Mesodermal cell (in vitro differentiated cells): ENCODE results near the gene ACADM.
"Not testable (repeated sequence)": the region's sequence is repeated elsewhere in the genome, so short reads cannot be mapped to it uniquely, and the experiment has no call there.

Source experiments
- H3K27ac ChIP-seq: 2 replicates; pipeline ENCODE4 v1.7.0; 2013; ENCODE audit warnings: mild to moderate bottlenecking, low read depth, low read length, moderate library complexity; ENCODE audit not compliant: severe bottlenecking
- H3K36me3 ChIP-seq: 2 replicates; pipeline ENCODE4 v1.7.1; 2013; ENCODE audit warnings: mild to moderate bottlenecking, low read length, moderate library complexity; ENCODE audit not compliant: control insufficient read depth, insufficient read depth
- H3K4me1 ChIP-seq: one replicate; pipeline ENCODE4 v1.7.1; 2013; ENCODE audit warnings: mild to moderate bottlenecking, low read length; ENCODE audit not compliant: insufficient read depth, control insufficient read depth, poor library complexity, severe bottlenecking
- H3K4me3 ChIP-seq: 2 replicates; pipeline ENCODE4 v1.7.0; 2013; ENCODE audit warnings: low read length, control low read depth, mild to moderate bottlenecking; ENCODE audit not compliant: insufficient read depth, poor library complexity, severe bottlenecking; ENCODE audit errors: extremely low read depth
- H3K9me3 ChIP-seq: 2 replicates; pipeline ENCODE4 v1.7.1; 2013; ENCODE audit warnings: mild to moderate bottlenecking, low read length, moderate library complexity; ENCODE audit not compliant: control insufficient read depth
- WGBS, 2 experiments: methylation state at CpG; one replicate each; pipeline ENCODE4 v1.1.5; 2013; ENCODE audit warnings: missing lambda C conversion rate in 2 of 2; ENCODE audit not compliant: insufficient coverage in 2 of 2; 5-methylcytosine and 5-hydroxymethylcytosine counted together

ACADM gene

DNA sequence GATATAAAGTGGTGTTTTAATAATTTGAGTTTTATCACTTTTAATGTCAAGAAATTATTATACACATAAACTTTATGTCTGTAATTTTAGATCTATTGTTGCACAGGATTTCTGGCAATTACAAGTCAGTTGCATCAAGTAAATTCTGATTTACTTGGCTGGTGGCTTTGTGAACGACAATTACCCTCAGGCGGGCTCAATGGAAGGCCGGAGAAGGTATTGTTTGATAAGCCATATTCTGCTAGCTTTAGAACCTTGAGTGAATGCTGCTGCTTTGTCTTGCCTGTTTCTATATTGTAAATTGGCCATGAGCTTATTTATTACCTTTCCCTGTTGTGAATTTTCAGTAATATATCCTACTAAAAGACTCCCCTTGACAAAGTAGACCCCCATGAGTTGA, 67.6 kb downstream of the ACADM start:
- Histone ChIP-seq H3K9me3 (no peaks in the 10 kb centered on the region), H3K36me3 (peaks cover 94% of the 10 kb centered on the region), H3K4me3 (no peak overlapping the region), H3K4me1 (peaks cover 11% of the 10 kb centered on the region), H3K27ac (no peak overlapping the region)
- 86% methylated on average over 2 of the region's 3 CpGs; no CpG with 5 or more reads in 1 of the 2 experiments for WGBS, 2 experiments

DNA sequence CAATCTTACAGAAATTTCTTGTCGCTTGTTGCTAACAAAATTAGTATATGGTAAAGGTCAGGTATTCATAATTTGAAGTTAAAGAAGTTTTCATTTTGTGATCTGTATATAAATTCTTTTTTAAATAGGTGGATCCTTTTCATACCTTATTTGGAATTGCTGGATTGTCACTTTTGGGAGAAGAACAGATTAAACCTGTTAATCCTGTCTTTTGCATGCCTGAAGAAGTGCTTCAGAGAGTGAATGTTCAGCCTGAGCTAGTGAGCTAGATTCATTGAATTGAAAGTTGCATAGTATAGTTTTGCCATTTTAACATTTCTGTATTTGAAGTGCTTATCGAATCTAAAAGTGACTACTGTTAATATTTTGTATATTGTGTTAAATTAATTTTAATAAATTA, 69.9 kb downstream of the ACADM start:
- Histone ChIP-seq H3K9me3 (no peaks in the 10 kb centered on the region), H3K27ac (no peak overlapping the region), H3K36me3 (peaks cover 80% of the 10 kb centered on the region), H3K4me1 (peaks cover 6% of the 10 kb centered on the region), H3K4me3 (no peak overlapping the region)
- WGBS, 2 experiments: no CpG with 5 or more reads among the region's 2 CpGs

- Histone ChIP-seq H3K27ac (no peak overlapping the region), H3K4me3 (no peak overlapping the region), H3K9me3 (no peaks in the 10 kb centered on the region), H3K4me1 (no peaks in the 10 kb centered on the region), H3K36me3 (peaks cover 66% of the 10 kb centered on the region)
- WGBS, 2 experiments: 90 to 100% methylated on average over 2 to 4 of the region's 4 CpGs
Measured at GRCh38 chr1:75795703-75796193, 71.2 kb downstream of the ACADM start.

DNA sequence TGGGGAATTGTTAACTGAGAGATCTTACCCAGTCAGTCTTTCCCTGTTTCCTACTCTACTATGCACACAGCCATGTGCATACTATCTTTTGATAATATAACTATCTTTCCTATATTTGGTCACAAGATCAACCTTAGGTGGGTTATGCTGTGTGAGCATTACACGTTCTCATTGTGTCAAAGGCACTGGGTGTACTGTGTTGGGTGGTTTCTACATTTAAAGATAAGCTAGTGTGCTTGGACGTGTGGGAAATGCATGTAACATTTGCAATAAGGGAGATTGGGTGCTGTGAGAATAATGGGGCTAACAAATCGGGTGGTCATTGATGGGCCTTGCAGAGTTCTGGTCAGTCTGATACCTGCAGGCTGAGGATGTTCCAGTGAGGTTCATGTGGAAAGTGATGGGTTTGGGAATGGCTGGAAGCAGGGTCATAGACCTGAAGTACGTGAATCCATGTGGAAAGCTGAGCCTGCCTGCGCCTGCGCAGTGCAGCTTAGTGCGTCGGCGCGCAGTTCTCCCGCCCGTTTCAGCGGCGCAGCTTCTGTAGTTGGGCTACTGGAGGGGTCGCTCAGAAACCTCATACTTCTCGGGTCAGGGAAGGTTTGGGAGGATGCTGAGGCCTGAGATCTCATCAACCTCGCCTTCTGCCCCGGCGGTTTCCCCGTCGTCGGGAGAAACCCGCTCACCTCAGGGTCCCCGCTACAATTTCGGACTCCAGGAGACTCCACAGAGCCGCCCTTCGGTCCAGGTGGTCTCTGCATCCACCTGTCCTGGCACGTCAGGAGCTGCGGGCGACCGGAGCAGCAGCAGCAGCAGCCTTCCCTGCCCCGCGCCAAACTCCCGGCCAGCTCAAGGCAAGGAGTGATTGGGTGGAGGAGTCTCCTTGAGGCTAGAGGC, 72.1 kb downstream of the ACADM start, which contains the start of gene MSH4:
TSS of gene MSH4 (plus strand) at position 507 of the 897 bp plus-strand sequence. CDS start at position 611, 104 bp downstream.
- WGBS, 2 experiments: 96% methylated on average over 30 to 34 of the region's 34 CpGs
- H3K4me3 ChIP-seq: no peak within 1 kb of the TSS
- no peaks in the 10 kb centered on the region for H3K9me3 ChIP-seq
- no peak within 1 kb of the TSS for H3K27ac ChIP-seq
- H3K36me3 ChIP-seq: peaks cover 57% of the 10 kb centered on the region
- H3K4me1 ChIP-seq: no peaks in the 10 kb centered on the region

- Histone ChIP-seq H3K4me3 (no peak overlapping the region), H3K9me3 (no peaks in the 10 kb centered on the region), H3K36me3 (peaks cover 52% of the 10 kb centered on the region), H3K27ac (no peak overlapping the region), H3K4me1 (no peaks in the 10 kb centered on the region)
- WGBS, 2 experiments: 83 to 96% methylated on average over 1 to 3 of the region's 6 CpGs
Measured at GRCh38 chr1:75797273-75797588, 72.7 kb downstream of the ACADM start.

GRCh38 chr1:75797606-75798216, 73.2 kb downstream of the ACADM start:
- WGBS, 2 experiments: 96 to 100% methylated on average over 5 of the region's 13 CpGs
- H3K4me1 ChIP-seq: no peaks in the 10 kb centered on the region
- no peak overlapping the region for H3K27ac ChIP-seq
- H3K4me3 ChIP-seq: no peak overlapping the region
- H3K36me3 ChIP-seq: peaks cover 47% of the 10 kb centered on the region
- no peaks in the 10 kb centered on the region for H3K9me3 ChIP-seq

- H3K9me3 ChIP-seq, H3K4me3 ChIP-seq, H3K4me1 ChIP-seq, H3K27ac ChIP-seq: not testable (repeated sequence)
- WGBS, 2 experiments: 89 to 100% methylated on average over 1 of the region's 2 CpGs
- peaks cover 10% of the 10 kb centered on the region for H3K36me3 ChIP-seq
Measured at GRCh38 chr1:75801480-75801879, 77.0 kb downstream of the ACADM start.

DNA sequence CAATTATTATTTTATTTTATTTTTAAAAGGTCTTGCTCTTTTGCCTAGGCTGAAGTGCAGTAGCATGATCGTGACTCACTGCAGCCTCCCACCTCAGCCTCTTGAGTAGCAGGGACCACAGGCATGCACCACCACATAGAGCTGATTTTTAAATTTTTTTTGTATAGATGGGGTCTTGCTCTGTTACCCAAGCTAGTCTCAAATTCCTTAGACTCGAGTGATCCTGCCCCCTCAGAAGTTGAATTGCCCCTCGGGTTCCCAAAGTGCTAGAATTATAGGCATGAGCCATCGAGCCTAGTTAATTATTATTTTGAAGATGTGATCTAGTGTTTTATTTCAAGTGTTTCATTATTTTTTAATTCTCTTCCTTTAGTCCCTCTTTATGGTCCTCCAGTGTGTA, 84.4 kb downstream of the ACADM start:
- WGBS, 2 experiments: 83 to 100% methylated on average over 1 to 2 of the region's 4 CpGs
- Histone ChIP-seq H3K36me3 (no peaks in the 10 kb centered on the region), H3K4me1 (no peaks in the 10 kb centered on the region), H3K9me3 (no peaks in the 10 kb centered on the region), H3K4me3 (no peak overlapping the region), H3K27ac (no peak overlapping the region)

DNA sequence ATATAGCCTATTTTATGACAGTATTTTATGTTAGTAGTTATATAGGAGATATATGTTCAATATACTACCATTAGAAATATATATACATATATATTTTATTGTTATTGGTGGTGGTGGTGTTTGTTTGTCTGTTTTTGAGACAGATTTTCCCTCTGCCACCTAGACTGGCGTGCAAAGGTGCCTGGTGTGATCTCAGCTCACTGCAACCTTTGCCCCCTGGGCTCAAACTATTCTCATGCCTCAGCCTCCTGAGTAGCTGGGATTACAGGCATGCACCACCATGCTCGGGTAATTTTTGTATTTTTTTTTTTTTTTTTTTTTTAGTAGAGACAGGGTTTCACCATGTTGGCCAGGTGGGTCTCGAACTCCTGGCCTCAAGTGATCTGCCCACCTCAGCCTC, 85.6 kb downstream of the ACADM start:
- not testable (repeated sequence) for H3K4me3 ChIP-seq, H3K9me3 ChIP-seq
- 86% methylated on average over 1 of the region's 3 CpGs; no CpG with 5 or more reads in 1 of the 2 experiments for WGBS, 2 experiments

DNA sequence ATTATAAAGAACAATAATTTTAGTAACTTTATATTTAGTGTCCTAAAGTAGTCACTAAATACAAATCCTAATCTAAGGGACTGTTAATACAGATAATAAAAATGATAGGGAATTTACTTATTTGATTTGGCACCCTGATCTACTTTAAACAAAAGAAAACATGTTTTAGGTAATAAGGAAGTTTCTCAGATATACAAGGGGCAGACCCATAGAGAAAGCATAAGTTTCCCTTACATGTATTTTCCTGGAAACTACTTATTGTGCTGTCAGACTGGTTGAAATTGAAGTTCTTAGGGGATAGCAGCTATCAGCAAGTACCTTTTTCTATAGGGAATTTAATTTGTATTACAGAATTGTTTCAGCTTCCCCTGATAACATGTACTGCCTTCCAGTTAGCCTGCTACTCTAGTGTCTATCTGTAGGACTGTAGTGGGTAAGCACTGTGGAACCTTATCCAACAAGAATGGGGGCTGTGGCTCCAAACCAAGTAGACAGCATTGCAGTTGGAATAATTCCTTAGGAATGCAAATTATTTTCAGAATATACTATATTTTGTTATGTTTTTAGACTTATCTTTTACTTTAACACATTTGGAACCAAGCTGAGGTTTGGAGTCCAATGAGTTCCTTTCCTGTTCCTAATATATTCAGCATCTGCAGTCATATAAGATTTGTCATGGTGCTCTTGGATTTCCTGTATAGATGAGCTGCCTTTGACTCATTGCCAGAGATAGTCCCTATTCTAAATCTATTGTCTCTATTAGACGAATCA, 86.9 kb downstream of the ACADM start:
- Histone ChIP-seq H3K4me3 (no peak overlapping the region), H3K36me3 (no peaks in the 10 kb centered on the region), H3K4me1 (no peaks in the 10 kb centered on the region), H3K9me3 (no peaks in the 10 kb centered on the region), H3K27ac (no peak overlapping the region)
- WGBS, 2 experiments: no CpG with 5 or more reads among the region's 1 CpG

More for the DNA sequence above, 85.6 kb downstream of the ACADM start:
- not testable (repeated sequence) for H3K4me1 ChIP-seq, H3K36me3 ChIP-seq, H3K27ac ChIP-seq
